DOHH2 (cell line): ENCODE measurements around the gene ESAM.

Experiments
- H3F3A ChIP-seq: fragments of 200-600 bp; sonication (generic), shearing (Covaris generic); 2 replicates; pipeline ENCODE4 v1.6.0; 2016; ENCODE audit warnings: antibody characterized with exemption, mild to moderate bottlenecking; ENCODE audit not compliant: control insufficient read depth, insufficient read depth
- H3K27ac ChIP-seq: fragments of 200-600 bp; sonication (generic); 2 replicates; pipeline ENCODE4 v1.5.1; 2014; ENCODE audit warnings: low read depth, mild to moderate bottlenecking, low read length, moderate library complexity
- H3K27me3 ChIP-seq: fragments of 200-600 bp; sonication (generic); 2 replicates; pipeline ENCODE4 v1.6.1; 2014; ENCODE audit warnings: mild to moderate bottlenecking, low read length, mixed read lengths; ENCODE audit not compliant: control insufficient read depth
- H3K36me3 ChIP-seq: fragments of 200-600 bp; sonication (generic); 2 replicates; pipeline ENCODE4 v1.6.1; 2014; ENCODE audit warnings: mild to moderate bottlenecking, low read length, moderate library complexity, mixed read lengths; ENCODE audit not compliant: control insufficient read depth
- H3K4me1 ChIP-seq: fragments of 200-600 bp; sonication (generic); 2 replicates; pipeline ENCODE4 v1.6.1; 2014; ENCODE audit warnings: mild to moderate bottlenecking, low read length, mixed read lengths; ENCODE audit not compliant: control insufficient read depth
- H3K4me2 ChIP-seq: fragments of 200-600 bp; sonication (generic); 2 replicates; pipeline ENCODE4 v1.6.0; 2014; ENCODE audit warnings: mild to moderate bottlenecking, low read length, moderate library complexity
- H3K4me3 ChIP-seq: fragments of 200-600 bp; sonication (generic); 2 replicates; pipeline ENCODE4 v1.5.1; 2014; ENCODE audit warnings: mild to moderate bottlenecking, low read length, mixed read lengths
- H3K79me2 ChIP-seq: fragments of 200-600 bp; sonication (generic); 2 replicates; pipeline ENCODE4 v1.6.1; 2014; ENCODE audit warnings: mild to moderate bottlenecking, low read length, mixed read lengths; ENCODE audit not compliant: control insufficient read depth
- H3K9me2 ChIP-seq: fragments of 200-600 bp; sonication (generic); replicated peaks from 2 replicates; pipeline ENCODE4 v1.6.1; 2014; ENCODE audit warnings: mild to moderate bottlenecking, low read length, mixed read lengths; ENCODE audit not compliant: control insufficient read depth
- H3K9me3 ChIP-seq: fragments of 200-600 bp; sonication (generic); 2 replicates; pipeline ENCODE4 v1.6.1; 2014; ENCODE audit warnings: antibody characterized with exemption, low read length, mixed read lengths; ENCODE audit not compliant: control insufficient read depth, insufficient read depth
- H4K20me1 ChIP-seq: fragments of 200-600 bp; sonication (generic); 2 replicates; pipeline ENCODE4 v1.6.0; 2014; ENCODE audit warnings: low read depth, mild to moderate bottlenecking, antibody characterized with exemption, low read length, moderate library complexity; ENCODE audit not compliant: control insufficient read depth, insufficient read depth
- CTCF ChIP-seq: fragments of 200-600 bp; sonication (generic); IDR thresholded peaks from one replicate; pipeline ENCODE4 v1.5.1; 2014; ENCODE audit warnings: antibody characterized with exemption, mild to moderate bottlenecking, low read depth, low read length; ENCODE audit not compliant: poor library complexity, severe bottlenecking
- EZH2phosphoT487 ChIP-seq: fragments of 200-600 bp; sonication (generic); IDR thresholded peaks from 2 replicates; pipeline ENCODE4 v1.6.1; 2017; ENCODE audit warnings: borderline replicate concordance, mild to moderate bottlenecking, antibody characterized with exemption, low read length, moderate library complexity, mixed read lengths

Gene ESAM

GRCh38 chr11:124791626-124792341 is 29.7 kb upstream of the ESAM start:
- H3K4me1 ChIP-seq = peaks cover 18% of the 10 kb centered on the region
- no peaks in the 10 kb centered on the region for H3K36me3 ChIP-seq
- H3K9me3 ChIP-seq = no peaks in the 10 kb centered on the region
- TF ChIP-seq CTCF (no peak), EZH2phosphoT487 (no peak)
- peaks cover 27% of the 10 kb centered on the region for H4K20me1 ChIP-seq
- no peak overlapping the region for H3K4me2 ChIP-seq
- no peak overlapping the region for H3K4me3 ChIP-seq
- no peaks in the 10 kb centered on the region for H3K9me2 ChIP-seq
- H3K79me2 ChIP-seq = peaks cover 95% of the 10 kb centered on the region
- H3K27ac ChIP-seq = no peak overlapping the region
- peaks cover 2% of the 10 kb centered on the region; the same call in 1 of the 2 replicates for H3F3A ChIP-seq
- H3K27me3 ChIP-seq = no peaks in the 10 kb centered on the region

GRCh38 chr11:124788521-124788920 is 26.4 kb upstream of the ESAM start:
- Histone ChIP-seq H3K4me3 (no peak overlapping the region), H4K20me1 (peaks cover 26% of the 10 kb centered on the region), H3K9me2 (no peaks in the 10 kb centered on the region), H3K4me2 (no peak overlapping the region), H3K27ac (no peak overlapping the region), H3K4me1 (peaks cover 11% of the 10 kb centered on the region), H3K9me3 (no peaks in the 10 kb centered on the region), H3K36me3 (no peaks in the 10 kb centered on the region), H3K27me3 (no peaks in the 10 kb centered on the region), H3K79me2 (peaks cover 70% of the 10 kb centered on the region), H3F3A (no peaks in the 10 kb centered on the region)
- TF ChIP-seq EZH2phosphoT487 = no peak
- TF ChIP-seq CTCF = no peak

- no peak for TF ChIP-seq EZH2phosphoT487
- TF ChIP-seq CTCF = no peak
- Histone ChIP-seq H3K9me3 (no peaks in the 10 kb centered on the region), H3K27me3 (no peaks in the 10 kb centered on the region), H3K79me2 (peaks cover 26% of the 10 kb centered on the region), H3F3A (no peaks in the 10 kb centered on the region), H3K4me3 (no peak overlapping the region), H3K9me2 (no peaks in the 10 kb centered on the region), H3K36me3 (no peaks in the 10 kb centered on the region), H3K4me2 (no peak overlapping the region), H3K27ac (no peak overlapping the region), H4K20me1 (no peaks in the 10 kb centered on the region), H3K4me1 (no peaks in the 10 kb centered on the region)
Measured at GRCh38 chr11:124784051-124784450, 22.0 kb upstream of the ESAM start.
